Liver (tissue), 3 donors: ENCODE results near the gene USP9X.

Experiments used
- EGR1 ChIP-seq, 2 donors: IDR thresholded peaks; 2 replicates each; pipeline ENCODE4 v1.6.1; 2016 to 2018; ENCODE audit warnings: antibody characterized with exemption in 2 of 2, low read depth in 2 of 2
- FOXA1 ChIP-seq: IDR thresholded peaks from 2 replicates; pipeline ENCODE4 v1.6.1; 2016; ENCODE audit warnings: antibody characterized with exemption
- GABPA ChIP-seq, 2 donors: IDR thresholded peaks in 1 of 2; conservative IDR thresholded peaks in 1 of 2; 2 replicates each; pipeline ENCODE4 v1.6.1; 2016; ENCODE audit warnings: antibody characterized with exemption in 2 of 2, mild to moderate bottlenecking in 1 of 2, moderate library complexity in 1 of 2
- JUND ChIP-seq, 2 donors: IDR thresholded peaks; 2 replicates each; pipeline ENCODE4 v1.6.1; 2016; ENCODE audit warnings: antibody characterized with exemption in 2 of 2
- RXRA ChIP-seq, 2 donors: IDR thresholded peaks; 2 replicates each; pipeline ENCODE4 v1.6.1; 2017 to 2018; ENCODE audit warnings: antibody characterized with exemption in 2 of 2, mild to moderate bottlenecking in 1 of 2
- SP1 ChIP-seq: IDR thresholded peaks from 2 replicates; pipeline ENCODE4 v1.6.1; 2018; ENCODE audit warnings: antibody characterized with exemption, mild to moderate bottlenecking
- TAF1 ChIP-seq: conservative IDR thresholded peaks from 2 replicates; pipeline ENCODE4 v1.6.1; 2016; ENCODE audit warnings: antibody characterized with exemption, mild to moderate bottlenecking
- TF ChIP-seq, protein P1 (sequence below): fragments of 150-350 bp; IDR thresholded peaks from 2 replicates; pipeline ENCODE4 v1.5.1; 2017; ENCODE audit warnings: improper control_type of control experiment, low read depth, low read length; ENCODE audit not compliant: missing input control
- TF ChIP-seq, protein P2 (sequence below): IDR thresholded peaks from 2 replicates; pipeline ENCODE4 v1.6.1; 2016; ENCODE audit warnings: antibody characterized with exemption
- TF ChIP-seq, protein P3 (sequence below): IDR thresholded peaks from 2 replicates; pipeline ENCODE4 v1.6.1; 2016; ENCODE audit warnings: antibody characterized with exemption, mild to moderate bottlenecking
- donor health status: healthy.
- donor health status: healthy.

DNA sequence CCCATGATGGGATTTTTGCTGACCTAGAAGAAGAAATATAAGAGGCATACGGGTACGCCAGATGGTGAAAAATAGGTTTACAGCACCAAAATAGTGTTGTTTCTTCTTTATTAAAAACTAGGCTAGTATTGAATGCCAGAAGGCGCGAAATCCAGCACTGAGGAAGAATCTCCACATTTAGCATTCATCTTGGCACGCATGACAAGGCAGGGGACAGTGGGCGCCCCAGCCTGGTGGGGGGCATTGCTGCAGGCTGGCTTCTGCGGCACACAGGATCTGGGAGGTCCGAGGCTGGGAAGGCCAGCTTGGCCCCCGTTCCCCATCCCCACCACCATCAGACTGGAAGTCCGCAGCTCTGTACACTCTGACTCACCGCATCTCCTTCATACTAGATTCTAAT lies 173.0 kb downstream of the USP9X start:
- TF ChIP-seq, protein P1, sequence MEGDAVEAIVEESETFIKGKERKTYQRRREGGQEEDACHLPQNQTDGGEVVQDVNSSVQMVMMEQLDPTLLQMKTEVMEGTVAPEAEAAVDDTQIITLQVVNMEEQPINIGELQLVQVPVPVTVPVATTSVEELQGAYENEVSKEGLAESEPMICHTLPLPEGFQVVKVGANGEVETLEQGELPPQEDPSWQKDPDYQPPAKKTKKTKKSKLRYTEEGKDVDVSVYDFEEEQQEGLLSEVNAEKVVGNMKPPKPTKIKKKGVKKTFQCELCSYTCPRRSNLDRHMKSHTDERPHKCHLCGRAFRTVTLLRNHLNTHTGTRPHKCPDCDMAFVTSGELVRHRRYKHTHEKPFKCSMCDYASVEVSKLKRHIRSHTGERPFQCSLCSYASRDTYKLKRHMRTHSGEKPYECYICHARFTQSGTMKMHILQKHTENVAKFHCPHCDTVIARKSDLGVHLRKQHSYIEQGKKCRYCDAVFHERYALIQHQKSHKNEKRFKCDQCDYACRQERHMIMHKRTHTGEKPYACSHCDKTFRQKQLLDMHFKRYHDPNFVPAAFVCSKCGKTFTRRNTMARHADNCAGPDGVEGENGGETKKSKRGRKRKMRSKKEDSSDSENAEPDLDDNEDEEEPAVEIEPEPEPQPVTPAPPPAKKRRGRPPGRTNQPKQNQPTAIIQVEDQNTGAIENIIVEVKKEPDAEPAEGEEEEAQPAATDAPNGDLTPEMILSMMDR: no peak
- no peak for TF ChIP-seq RXRA (IDR thresholded peaks at IDR 0.05)
- no peak for TF ChIP-seq TAF1
- TF ChIP-seq, protein P2, sequence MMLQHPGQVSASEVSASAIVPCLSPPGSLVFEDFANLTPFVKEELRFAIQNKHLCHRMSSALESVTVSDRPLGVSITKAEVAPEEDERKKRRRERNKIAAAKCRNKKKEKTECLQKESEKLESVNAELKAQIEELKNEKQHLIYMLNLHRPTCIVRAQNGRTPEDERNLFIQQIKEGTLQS: no peak
- no peak for TF ChIP-seq SP1
- TF ChIP-seq, protein P3, sequence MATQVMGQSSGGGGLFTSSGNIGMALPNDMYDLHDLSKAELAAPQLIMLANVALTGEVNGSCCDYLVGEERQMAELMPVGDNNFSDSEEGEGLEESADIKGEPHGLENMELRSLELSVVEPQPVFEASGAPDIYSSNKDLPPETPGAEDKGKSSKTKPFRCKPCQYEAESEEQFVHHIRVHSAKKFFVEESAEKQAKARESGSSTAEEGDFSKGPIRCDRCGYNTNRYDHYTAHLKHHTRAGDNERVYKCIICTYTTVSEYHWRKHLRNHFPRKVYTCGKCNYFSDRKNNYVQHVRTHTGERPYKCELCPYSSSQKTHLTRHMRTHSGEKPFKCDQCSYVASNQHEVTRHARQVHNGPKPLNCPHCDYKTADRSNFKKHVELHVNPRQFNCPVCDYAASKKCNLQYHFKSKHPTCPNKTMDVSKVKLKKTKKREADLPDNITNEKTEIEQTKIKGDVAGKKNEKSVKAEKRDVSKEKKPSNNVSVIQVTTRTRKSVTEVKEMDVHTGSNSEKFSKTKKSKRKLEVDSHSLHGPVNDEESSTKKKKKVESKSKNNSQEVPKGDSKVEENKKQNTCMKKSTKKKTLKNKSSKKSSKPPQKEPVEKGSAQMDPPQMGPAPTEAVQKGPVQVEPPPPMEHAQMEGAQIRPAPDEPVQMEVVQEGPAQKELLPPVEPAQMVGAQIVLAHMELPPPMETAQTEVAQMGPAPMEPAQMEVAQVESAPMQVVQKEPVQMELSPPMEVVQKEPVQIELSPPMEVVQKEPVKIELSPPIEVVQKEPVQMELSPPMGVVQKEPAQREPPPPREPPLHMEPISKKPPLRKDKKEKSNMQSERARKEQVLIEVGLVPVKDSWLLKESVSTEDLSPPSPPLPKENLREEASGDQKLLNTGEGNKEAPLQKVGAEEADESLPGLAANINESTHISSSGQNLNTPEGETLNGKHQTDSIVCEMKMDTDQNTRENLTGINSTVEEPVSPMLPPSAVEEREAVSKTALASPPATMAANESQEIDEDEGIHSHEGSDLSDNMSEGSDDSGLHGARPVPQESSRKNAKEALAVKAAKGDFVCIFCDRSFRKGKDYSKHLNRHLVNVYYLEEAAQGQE: no peak
- TF ChIP-seq GABPA (IDR thresholded peaks at IDR 0.05 in 1 of 2, conservative IDR thresholded peaks at IDR 0.05 in 1 of 2): no peak
- TF ChIP-seq EGR1 (IDR thresholded peaks at IDR 0.05; ENCODE audit: low read depth in 2 of 2): no peak
- no peak for TF ChIP-seq JUND (IDR thresholded peaks at IDR 0.05)
- no peak for TF ChIP-seq FOXA1
